Testis (tissue), 2 donors: ENCODE data around the gene OTOA.

ENCODE experiments used
- CTCF ChIP-seq, 3 experiments: fragments of 450-650 bp in 2 of 3; fragments of 200-600 bp in 1 of 3; sonication (generic) in 1 of 3; IDR thresholded peaks; one replicate each; pipeline ENCODE4 v1.5.1; 2016 to 2019; ENCODE audit warnings: antibody characterized with exemption in 3 of 3, mild to moderate bottlenecking in 2 of 3, moderate library complexity in 1 of 3
- POLR2A ChIP-seq: fragments of 450-650 bp; IDR thresholded peaks from one replicate; pipeline ENCODE4 v1.6.1; 2017; ENCODE audit warnings: antibody characterized with exemption, mild to moderate bottlenecking, moderate library complexity

DNA sequence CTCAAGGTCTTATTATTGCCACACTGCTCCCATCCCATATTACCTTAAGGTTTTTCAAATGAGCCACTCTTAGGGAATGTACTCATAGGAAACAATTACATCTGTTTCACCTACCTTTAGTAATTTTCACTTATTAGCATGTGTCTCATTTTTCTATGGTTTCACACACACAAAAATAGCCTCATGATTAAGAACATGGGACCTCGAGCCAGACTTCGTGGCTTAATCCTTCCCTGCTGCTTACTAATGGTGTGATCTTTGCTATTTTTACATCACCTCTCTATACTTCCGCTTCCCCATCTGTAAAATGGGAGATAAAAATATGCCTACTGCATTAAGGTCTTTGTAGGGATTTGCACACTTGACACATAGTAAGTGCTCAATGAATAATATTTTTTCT is 38.5 kb downstream of the OTOA start:
- no peak for TF ChIP-seq CTCF (IDR thresholded peaks at IDR 0.05)
- TF ChIP-seq POLR2A: no peak
